SK-N-SH (cell line): ENCODE data around the gene DAB1.

Experiments used
- CTCF ChIP-seq: fragments of 200-600 bp; sonication (generic); IDR thresholded peaks from 2 replicates; pipeline ENCODE4 v1.6.1; 2017; ENCODE audit warnings: antibody characterized with exemption, mild to moderate bottlenecking, moderate library complexity
- MAX ChIP-seq: IDR thresholded peaks from 2 replicates; pipeline ENCODE4 v1.4.0; 2012; ENCODE audit warnings: low read depth
- MXI1 ChIP-seq: IDR thresholded peaks from 2 replicates; pipeline ENCODE4 v1.6.1; 2012; ENCODE audit warnings: mild to moderate bottlenecking, low read depth, low read length, improper control_type of control experiment
- POLR2AphosphoS5 ChIP-seq: IDR thresholded peaks from 2 replicates; pipeline ENCODE4 v1.6.1; 2012; ENCODE audit warnings: low read depth, low read length
- RAD21 ChIP-seq: IDR thresholded peaks from 2 replicates; pipeline ENCODE4 v1.6.1; 2012; ENCODE audit warnings: mild to moderate bottlenecking, low read length
- SMC3 ChIP-seq: IDR thresholded peaks from 2 replicates; pipeline ENCODE4 v1.6.1; 2012; ENCODE audit warnings: low read depth, low read length, improper control_type of control experiment
- USF2 ChIP-seq: fragments of 150-350 bp; IDR thresholded peaks from 2 replicates; pipeline ENCODE4 v1.6.1; 2017; ENCODE audit warnings: antibody characterized with exemption, low read length, low read depth, borderline replicate concordance

GRCh38 chr1:57003398-57004139, 420.3 kb downstream of the DAB1 start:
- TF ChIP-seq POLR2AphosphoS5, result no peak
- TF ChIP-seq CTCF, result no peak
- TF ChIP-seq SMC3, result no peak
- TF ChIP-seq USF2, result no peak
- TF ChIP-seq MXI1, result no peak
- TF ChIP-seq RAD21, result no peak
- TF ChIP-seq MAX, result no peak
